ENCODE measurements around the gene SLC35C1.
"Not testable (repeated sequence)": the region's sequence is repeated elsewhere in the genome, so short reads cannot be mapped to it uniquely, and the experiment has no call there.

The SLC35C1 gene

GRCh38 chr11:45833761-45834160 is 28.8 kb downstream of the SLC35C1 start:
- no peak for TF ChIP-seq CTCF (conservative IDR thresholded peaks at IDR 0.05; ENCODE audit: low read depth, low read length)
- no peak for DNase-seq (ENCODE audit: low read depth)
- no peak overlapping the region for H3K4me3 ChIP-seq (ENCODE audit: low read depth, low read length)

- H3K4me3 ChIP-seq (ENCODE audit: low read depth, low read length): no peak overlapping the region
- no peak for DNase-seq (ENCODE audit: low read depth)
- TF ChIP-seq CTCF (conservative IDR thresholded peaks at IDR 0.05; ENCODE audit: low read depth, low read length): no peak
Observed at GRCh38 chr11:45834298-45834756, 29.4 kb downstream of the SLC35C1 start.

- no peak overlapping the region for H3K4me3 ChIP-seq (ENCODE audit: low read depth, low read length)
- TF ChIP-seq CTCF (conservative IDR thresholded peaks at IDR 0.05; ENCODE audit: low read depth, low read length): no peak
- DNase-seq (ENCODE audit: low read depth): no peak
Observed at GRCh38 chr11:45839204-45839603, 34.3 kb downstream of the SLC35C1 start.

GRCh38 chr11:45840251-45840650 is 35.3 kb downstream of the SLC35C1 start:
- H3K4me3 ChIP-seq (ENCODE audit: low read depth, low read length); DNase-seq (ENCODE audit: low read depth): not testable (repeated sequence)

- DNase-seq (ENCODE audit: low read depth): peak; percentile 92
- no peak overlapping the region for H3K4me3 ChIP-seq (ENCODE audit: low read depth, low read length)
- TF ChIP-seq CTCF (conservative IDR thresholded peaks at IDR 0.05; ENCODE audit: low read depth, low read length): peak; percentile 88
Observed at GRCh38 chr11:45843158-45843924, 38.4 kb downstream of the SLC35C1 start.

- H3K4me3 ChIP-seq (ENCODE audit: low read depth, low read length): no peak overlapping the region
- no peak for DNase-seq (ENCODE audit: low read depth)
- no peak for TF ChIP-seq CTCF (conservative IDR thresholded peaks at IDR 0.05; ENCODE audit: low read depth, low read length)
Observed at GRCh38 chr11:45844822-45845578, 40.1 kb downstream of the SLC35C1 start.

GRCh38 chr11:45846174-45846675 is 41.3 kb downstream of the SLC35C1 start:
- DNase-seq (ENCODE audit: low read depth): no peak
- H3K4me3 ChIP-seq (ENCODE audit: low read depth, low read length): no peak overlapping the region
- TF ChIP-seq CTCF (conservative IDR thresholded peaks at IDR 0.05; ENCODE audit: low read depth, low read length): no peak

Measured in choroid plexus epithelial cell (primary cell).